VCaP (cell line): Measurements from ENCODE around the gene GOLGA6L9.
"Not testable (repeated sequence)": the region's sequence is repeated elsewhere in the genome, so short reads cannot be mapped to it uniquely, and the experiment has no call there.

Source experiments
- H3K27ac ChIP-seq: fragments of 450-650 bp; 2 replicates; pipeline ENCODE4 v1.5.1; 2017
- CTCF ChIP-seq: fragments of 450-650 bp; conservative IDR thresholded peaks from 2 replicates; pipeline ENCODE4 v1.5.1; 2017; ENCODE audit warnings: mild to moderate bottlenecking, moderate library complexity

GOLGA6L9 gene

GRCh38 chr15:82429693-82430092, at the start of gene GOLGA6L9:
Gene GOLGA6L9 (plus strand): TSS chr15:82429816. CDS start chr15:82430080, 264 bp downstream.
- H3K27ac ChIP-seq: not testable (repeated sequence)

GRCh38 chr15:82381330-82381955, 48.2 kb upstream of the GOLGA6L9 start:
- not testable (repeated sequence) for H3K27ac ChIP-seq

- H3K27ac ChIP-seq: not testable (repeated sequence)
Observed at GRCh38 chr15:82387209-82387608, 42.4 kb upstream of the GOLGA6L9 start.

GRCh38 chr15:82390152-82390551, 39.5 kb upstream of the GOLGA6L9 start:
- not testable (repeated sequence) for H3K27ac ChIP-seq

- not testable (repeated sequence) for H3K27ac ChIP-seq
Observed at GRCh38 chr15:82392077-82392476, 37.5 kb upstream of the GOLGA6L9 start.

- no peak for TF ChIP-seq CTCF
- H3K27ac ChIP-seq: no peak overlapping the region
Observed at GRCh38 chr15:82393671-82394070, 35.9 kb upstream of the GOLGA6L9 start.

- not testable (repeated sequence) for H3K27ac ChIP-seq
Observed at GRCh38 chr15:82395788-82396187, 33.8 kb upstream of the GOLGA6L9 start.

- no peak overlapping the region for H3K27ac ChIP-seq
- no peak for TF ChIP-seq CTCF
Observed at GRCh38 chr15:82397817-82398216, 31.8 kb upstream of the GOLGA6L9 start.

- no peak for TF ChIP-seq CTCF
- no peak overlapping the region for H3K27ac ChIP-seq
Observed at GRCh38 chr15:82398785-82399184, 30.8 kb upstream of the GOLGA6L9 start.

GRCh38 chr15:82399366-82400103, 30.1 kb upstream of the GOLGA6L9 start:
- not testable (repeated sequence) for H3K27ac ChIP-seq

- H3K27ac ChIP-seq: not testable (repeated sequence)
Observed at GRCh38 chr15:82401918-82402317, 27.7 kb upstream of the GOLGA6L9 start.

GRCh38 chr15:82402341-82402740, 27.3 kb upstream of the GOLGA6L9 start:
- H3K27ac ChIP-seq: not testable (repeated sequence)

- not testable (repeated sequence) for H3K27ac ChIP-seq
Observed at GRCh38 chr15:82406211-82406610, 23.4 kb upstream of the GOLGA6L9 start.

GRCh38 chr15:82410306-82410705, 19.3 kb upstream of the GOLGA6L9 start:
- H3K27ac ChIP-seq: not testable (repeated sequence)

- not testable (repeated sequence) for H3K27ac ChIP-seq
Observed at GRCh38 chr15:82411595-82411994, 18.0 kb upstream of the GOLGA6L9 start.
